HG03025 (cell line): ENCODE results near the gene PPP1CA.

Experiments
- ATAC-seq: cut with Tn5 transposase; IDR thresholded peaks from one replicate; pipeline ENCODE4 v1.9.1; 2021; ENCODE audit warnings: mild to moderate bottlenecking, moderate library complexity; ENCODE audit not compliant: unreplicated experiment, low FRiP score

Gene PPP1CA

DNA sequence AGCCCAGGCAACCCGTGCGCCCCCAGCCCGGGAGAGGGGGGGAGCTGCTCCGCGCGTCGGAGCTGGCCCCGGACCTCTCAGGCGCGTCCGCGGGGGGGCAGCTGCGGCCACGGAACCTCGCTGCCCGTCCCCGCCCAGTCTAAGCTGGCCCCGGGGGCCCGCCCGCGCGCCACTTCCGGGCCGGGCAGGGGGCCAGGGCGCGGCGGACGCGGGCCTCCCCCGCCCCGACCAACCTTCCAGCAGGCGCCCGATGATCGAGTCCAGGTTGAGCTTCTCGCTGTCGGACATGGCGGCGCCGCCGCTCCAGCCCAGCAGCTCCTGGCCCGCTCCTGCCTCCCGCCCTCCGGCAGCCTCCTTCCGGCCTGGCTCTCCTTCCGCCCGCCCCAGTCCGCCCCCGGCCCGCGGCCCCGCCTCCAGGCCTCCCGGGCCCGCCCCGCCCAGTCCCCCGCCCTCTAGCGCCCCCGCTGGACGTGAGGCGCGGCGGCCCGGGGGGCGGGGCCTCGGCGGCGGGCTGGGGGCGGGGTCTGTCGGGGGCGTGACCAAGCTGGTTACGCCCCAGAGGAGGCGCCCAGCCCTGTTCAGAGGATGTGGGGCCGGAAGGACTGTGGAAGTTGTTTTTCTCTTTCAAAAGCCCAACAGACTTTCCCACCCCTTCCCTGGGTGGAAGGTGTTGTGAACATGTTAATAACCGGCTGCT lies at the start of gene PPP1CA:
TSS of gene PPP1CA (minus strand) at position 364 of the 697 bp plus-strand sequence. CDS start at position 288, 76 bp downstream.
- peak; percentile 52 for ATAC-seq

- no peak for ATAC-seq
These were observed 49.4 kb upstream of the PPP1CA start for GRCh38 chr11:67450796-67451657.

- no peak for ATAC-seq
These were observed 47.6 kb upstream of the PPP1CA start for GRCh38 chr11:67449116-67449844.

GRCh38 chr11:67448220-67448609 lies 46.6 kb upstream of the PPP1CA start:
- ATAC-seq = no peak

GRCh38 chr11:67445515-67445914 lies 43.9 kb upstream of the PPP1CA start:
- no peak for ATAC-seq

DNA sequence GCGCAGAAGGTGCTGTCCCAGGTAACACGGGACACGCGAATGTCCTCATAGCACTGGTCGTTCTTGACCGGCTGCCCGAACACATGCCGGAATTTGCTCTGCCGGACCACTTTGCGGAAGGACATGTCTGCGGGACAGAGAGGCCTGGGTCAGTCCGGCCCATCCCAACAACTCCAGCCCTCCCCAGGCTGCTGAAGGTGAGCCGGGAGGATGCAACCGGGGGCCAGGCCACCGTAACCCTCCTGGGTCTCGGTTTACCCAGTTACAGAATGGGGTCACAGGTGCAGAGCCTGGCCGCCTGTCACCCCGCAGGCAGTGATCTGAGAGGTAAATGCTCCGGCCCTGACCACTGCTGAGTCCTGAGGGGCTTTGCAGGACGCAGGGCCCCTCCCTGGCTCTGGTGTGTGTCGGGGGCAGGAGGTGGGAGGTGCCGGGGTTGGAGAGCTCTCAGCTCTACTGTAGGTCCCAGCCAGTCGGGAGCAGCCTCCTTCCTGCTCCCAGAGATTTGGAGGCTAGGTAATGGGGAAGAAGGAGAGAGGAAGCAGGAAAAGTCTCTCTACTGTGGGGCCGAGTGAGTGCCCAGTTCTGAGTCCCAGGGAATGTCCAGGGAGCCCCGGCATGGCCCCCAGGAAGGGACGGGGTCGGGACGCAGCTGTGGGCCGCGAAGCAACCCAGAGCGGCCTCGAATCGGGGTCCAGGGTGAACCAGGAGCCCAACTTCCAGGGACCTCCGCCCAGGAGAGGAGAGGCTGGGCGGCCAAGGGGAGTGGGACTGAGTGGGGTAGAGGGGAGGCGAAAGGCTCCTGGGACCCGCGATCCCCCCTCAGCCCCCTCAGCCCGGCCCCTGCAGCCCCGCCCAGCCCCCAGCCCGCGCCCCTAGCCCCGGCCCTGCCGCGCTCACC lies 41.1 kb upstream of the PPP1CA start:
- ATAC-seq = no peak

- ATAC-seq = no peak
These were observed 40.2 kb upstream of the PPP1CA start for GRCh38 chr11:67441731-67442351.

- ATAC-seq = no peak
These were observed 39.5 kb upstream of the PPP1CA start for GRCh38 chr11:67441098-67441563.

DNA sequence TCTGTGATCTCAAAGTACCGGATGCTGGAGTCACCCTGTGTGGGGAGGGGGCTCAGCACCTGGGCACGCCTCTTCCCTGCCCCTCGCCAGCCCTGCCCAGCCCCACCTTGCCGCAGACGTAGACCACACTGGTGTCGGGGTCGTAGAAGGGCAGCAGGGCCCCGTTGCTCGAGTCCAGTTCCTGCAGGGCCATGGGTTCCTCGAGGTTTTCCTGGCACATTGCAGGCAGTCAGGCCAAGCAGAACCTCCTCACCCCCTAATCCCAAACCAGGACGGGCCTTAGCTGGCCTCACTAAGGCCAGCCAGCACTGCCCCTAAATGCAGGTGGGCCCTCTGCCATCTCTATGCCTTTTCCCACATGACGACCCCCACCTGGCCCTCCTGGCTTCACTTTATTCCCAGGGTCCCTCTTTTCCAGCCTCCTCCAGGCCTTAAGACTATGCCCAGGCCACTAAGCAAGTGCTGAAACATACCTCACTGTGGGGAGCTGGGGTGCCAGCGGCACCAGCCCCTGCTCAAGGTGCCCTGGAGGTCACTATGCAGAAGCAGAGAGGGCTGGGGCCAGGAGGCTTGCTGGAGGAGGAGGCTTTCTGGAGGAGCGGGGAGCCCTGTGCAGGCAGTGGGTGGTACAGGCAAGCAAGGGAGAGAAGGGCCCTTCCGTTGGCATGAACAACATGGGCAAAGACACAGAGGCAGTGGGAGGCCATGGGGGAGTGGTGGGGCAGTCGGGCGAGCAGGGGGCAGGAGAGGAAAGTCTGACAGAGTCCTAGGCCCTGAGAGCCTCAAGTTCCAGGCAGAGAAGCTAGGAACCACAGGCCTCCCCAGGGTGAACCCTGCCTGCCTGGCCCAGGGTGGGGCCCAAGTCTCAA lies 38.8 kb upstream of the PPP1CA start:
- no peak for ATAC-seq

DNA sequence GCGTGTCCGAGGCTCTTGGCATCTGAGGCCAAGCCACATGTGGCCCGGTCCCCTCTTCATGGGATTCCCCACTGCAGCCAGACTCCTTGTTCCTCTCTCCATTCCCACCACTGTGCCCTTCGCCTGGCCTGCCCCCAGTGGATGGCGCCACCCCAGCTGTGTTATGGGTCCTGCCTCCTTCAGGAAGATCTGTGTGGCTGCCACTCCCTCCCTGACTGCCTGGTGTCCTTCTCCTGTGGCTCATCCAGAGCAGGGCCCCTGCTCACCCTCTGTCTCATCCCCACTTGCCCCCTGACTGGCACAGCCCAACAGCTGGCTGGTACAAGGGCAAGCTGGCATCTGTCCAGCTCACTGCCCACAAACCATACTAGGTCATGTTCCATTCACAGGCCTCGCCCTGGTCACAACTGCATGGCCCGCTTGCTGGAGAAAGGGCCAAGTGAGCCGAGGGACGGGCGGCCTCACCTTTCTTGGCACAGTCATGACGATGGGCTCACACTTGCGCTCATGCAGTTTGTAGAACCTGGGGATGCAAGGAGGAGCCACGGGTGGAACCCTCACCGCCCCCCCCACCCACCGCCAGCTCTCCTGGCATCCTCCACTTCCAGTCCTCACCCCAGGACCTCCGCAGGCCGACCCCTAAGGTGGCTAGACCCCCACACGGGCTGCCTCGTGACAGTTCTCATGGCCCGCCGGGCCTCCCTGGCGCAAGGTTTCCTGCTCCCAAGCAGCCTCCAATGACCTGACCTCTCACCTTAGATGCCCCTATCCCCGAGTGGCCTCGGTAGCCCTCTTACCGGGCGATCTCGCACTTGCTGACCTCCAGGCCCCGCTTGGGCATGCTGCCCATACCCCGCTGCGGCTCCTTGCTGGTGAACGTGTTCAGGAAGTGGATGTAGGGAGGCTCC lies 37.9 kb upstream of the PPP1CA start:
- ATAC-seq = no peak

DNA sequence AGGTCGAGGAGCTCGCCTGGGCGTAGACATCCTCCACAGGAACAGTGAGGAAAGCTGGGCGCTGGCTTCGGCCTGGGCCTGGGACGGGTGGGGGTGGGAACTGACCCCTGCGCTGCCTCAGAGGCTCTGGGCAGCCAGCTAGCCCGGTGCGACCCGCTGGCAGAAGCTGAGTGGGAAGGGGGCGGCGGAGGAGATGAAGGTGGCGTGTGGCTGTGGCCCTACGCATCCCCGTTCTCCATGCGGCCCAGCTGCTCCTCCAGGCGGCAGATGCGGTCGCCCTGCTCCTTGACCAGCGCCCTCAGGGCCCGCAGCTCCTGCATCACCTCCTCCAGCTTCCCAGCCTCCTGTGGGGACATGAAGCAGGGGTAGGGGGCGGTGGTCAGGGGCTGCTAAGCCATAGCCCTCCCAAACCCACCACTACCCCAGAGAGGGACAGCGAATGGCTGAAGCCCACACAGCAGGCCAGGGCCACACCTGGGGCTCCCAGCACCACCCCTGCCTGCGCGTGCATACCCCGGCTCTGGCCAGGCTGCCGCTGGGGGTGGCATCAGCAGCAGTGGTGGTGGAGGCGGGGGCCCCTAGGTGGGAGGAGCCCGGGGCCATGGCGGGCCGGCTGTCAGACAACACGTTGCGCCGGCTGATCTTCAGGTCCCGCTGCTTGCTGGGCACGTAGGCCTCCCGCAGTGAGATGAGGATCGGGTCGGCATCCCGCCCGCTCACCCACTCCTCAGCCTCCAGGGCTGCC lies 36.7 kb upstream of the PPP1CA start:
- ATAC-seq = no peak

- no peak for ATAC-seq
These were observed 36.1 kb upstream of the PPP1CA start for GRCh38 chr11:67437809-67438157.

DNA sequence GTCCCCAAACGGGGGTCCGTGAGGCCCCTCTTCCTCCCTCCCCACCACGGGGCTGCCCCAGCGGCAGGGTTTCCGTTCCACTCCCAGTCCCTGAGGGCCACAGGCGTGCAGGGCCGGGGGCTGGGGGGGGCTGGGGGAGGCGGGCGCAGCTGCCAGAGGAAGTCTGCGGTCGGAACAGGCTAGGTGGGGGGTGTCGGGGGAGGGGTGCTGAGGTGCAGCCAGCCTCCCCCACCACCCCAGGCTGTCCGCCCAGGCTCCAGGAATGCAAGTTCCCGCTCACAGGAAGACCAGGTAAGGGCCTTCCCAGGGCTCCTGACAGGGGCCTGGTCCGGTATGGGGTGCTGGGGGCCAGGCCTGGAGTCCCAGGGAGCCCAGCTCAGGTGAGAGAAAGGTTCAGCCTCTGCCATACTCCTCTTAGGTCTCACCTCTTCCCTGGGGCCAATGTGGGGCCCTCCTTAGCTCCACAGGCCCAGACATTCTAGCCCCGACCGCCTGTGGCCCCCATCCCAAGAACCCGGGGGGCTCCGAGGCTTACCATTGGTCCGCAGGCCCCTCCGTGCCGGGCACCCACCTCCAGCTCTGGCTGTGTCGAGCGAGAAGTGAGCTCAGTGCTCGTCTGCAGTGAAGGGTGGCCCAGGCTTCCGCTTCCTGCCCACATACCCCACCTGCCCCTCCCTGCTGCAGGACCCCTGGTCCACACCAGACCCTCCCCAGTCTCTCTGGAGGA lies 35.6 kb upstream of the PPP1CA start, which contains the start of gene PTPRCAP:
TSS of gene PTPRCAP (minus strand) at position 601 of the 727 bp plus-strand sequence. CDS start at position 538, 63 bp downstream.
- ATAC-seq = no peak

DNA sequence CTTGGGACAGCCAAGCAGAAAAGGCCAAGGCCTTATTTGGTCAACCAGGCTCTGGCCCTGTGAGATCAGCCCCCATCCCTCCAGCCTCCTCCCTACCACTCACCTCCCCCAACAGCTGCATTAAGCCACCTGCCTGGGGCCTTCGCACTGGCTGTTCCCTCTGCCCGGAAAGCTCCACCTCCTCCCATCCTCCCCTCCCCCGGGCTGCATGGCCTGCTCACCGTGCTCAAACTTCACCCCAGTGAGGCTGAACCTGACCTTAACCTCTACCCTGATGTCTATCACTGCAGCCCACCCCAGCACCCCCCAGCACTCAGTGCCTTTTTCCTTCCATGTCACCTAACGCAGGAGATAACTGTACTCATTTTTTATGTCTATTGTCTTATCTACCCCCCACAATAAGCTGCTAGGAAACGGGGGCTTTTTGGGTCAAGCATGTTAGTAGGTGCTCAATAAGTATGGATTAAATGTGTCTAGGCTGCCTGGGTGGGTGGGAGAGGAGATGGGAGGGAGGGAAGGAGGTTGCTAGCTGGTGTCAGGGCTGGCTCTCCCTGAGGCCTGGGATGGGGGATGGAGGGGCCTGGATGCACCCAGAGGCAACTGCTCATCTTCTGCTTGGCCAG lies 34.9 kb upstream of the PPP1CA start:
- no peak for ATAC-seq

DNA sequence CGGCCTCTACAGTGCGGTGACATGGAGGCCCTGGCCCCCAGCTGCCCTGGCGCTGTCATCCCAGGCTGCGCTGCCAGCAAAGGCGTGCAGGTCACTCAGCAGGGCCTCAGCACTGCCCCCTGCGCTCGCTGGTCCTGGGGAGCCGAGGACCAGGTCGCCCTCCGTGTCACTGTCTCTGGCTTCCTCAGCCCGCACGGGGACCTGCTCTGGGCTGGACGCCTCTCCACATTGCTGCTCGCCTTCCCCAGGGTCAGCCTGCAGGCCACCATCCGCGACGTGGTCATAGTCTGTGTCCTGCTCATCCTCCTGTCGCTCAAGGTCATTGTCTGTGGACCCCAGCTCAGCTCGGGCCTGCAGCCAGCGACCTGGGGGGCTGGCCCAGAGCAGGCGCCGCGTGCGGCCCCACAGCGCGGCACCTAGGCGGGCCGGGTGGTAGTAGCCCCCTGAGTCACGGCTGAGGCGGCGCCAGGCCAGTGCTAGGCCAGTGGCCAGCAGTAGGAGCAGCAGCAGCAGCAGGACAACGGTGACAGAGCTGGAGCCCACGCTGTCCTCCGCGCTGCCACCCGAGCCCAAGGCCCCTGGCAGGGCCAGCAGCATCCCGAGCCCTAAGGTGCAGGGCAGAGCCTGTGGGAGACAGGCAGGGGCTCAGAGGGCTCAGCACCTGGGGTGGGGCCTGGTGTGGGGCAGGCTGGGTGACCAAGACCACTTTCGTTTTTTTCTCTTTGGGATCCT lies 34.2 kb upstream of the PPP1CA start:
- ATAC-seq = no peak
